SK-N-SH (cell line): ENCODE results near the gene GAGE1. TPM values are rescaled to one million over a fixed set of nuclear protein-coding genes. Genes with fewer than 3 reads are reported as not detected.

Experiments used
- CTCF ChIA-PET: fragments of 300-600, 350-600 bp; formaldehyde crosslinking; extraction: SDS; loops from one replicate; lab custom pipeline; 2021; lab: Yijun Ruan, JAX
- POLR2A ChIA-PET: fragments of 350-600 bp; sonication (Branson Sonifier 250); formaldehyde crosslinking; extraction: SDS; loops from one replicate; lab custom pipeline; 2020; ENCODE audit warnings: antibody characterized with exemption, inconsistent platforms; lab: Yijun Ruan, JAX
- DNase-seq: peaks from one replicate; pipeline ENCODE4 v3.0.0; 2012
- H2AFZ ChIP-seq: fragments of 200-600 bp; sonication (generic); 2 replicates; pipeline ENCODE4 v1.8.1; 2016; ENCODE audit warnings: antibody characterized with exemption, mild to moderate bottlenecking, low read depth
- H3F3A ChIP-seq: fragments of 200-600 bp; sonication (generic); replicated peaks from 2 replicates; pipeline ENCODE3; 2016; ENCODE audit warnings: antibody characterized with exemption, mild to moderate bottlenecking; ENCODE audit not compliant: insufficient read depth
- H3K27ac ChIP-seq, 2 experiments: fragments of 200-500 bp in 1 of 2; fragments of 200-600 bp in 1 of 2; sonication (Bioruptor generic) in 1 of 2; sonication (generic), shearing (Covaris generic) in 1 of 2; 2 replicates each; pipeline versions ENCODE4 v1.5.1 to v1.6.1; 2014 to 2016; ENCODE audit warnings: low read depth in 2 of 2, inconsistent platforms in 1 of 2, low read length in 1 of 2, mild to moderate bottlenecking in 1 of 2, mixed read lengths in 1 of 2
- H3K27me3 ChIP-seq: fragments of 200-600 bp; sonication (generic), shearing (Covaris generic); 2 replicates; pipeline ENCODE4 v1.6.1; 2016; ENCODE audit warnings: mixed run types; ENCODE audit not compliant: insufficient read depth
- H3K36me3 ChIP-seq, 2 experiments: fragments of 200-500 bp in 1 of 2; fragments of 200-600 bp in 1 of 2; sonication (Bioruptor generic) in 1 of 2; sonication (generic) in 1 of 2; replicated peaks in 1 of 2; 2 replicates each; pipeline versions ENCODE3 to v1.5.1; 2014 to 2016; ENCODE audit warnings: low read length in 1 of 2, mild to moderate bottlenecking in 1 of 2; ENCODE audit not compliant: insufficient read depth in 2 of 2, control insufficient read depth in 1 of 2
- H3K4me1 ChIP-seq, 2 experiments: fragments of 200-500 bp in 1 of 2; fragments of 200-600 bp in 1 of 2; sonication (Bioruptor generic) in 1 of 2; sonication (generic), shearing (Covaris generic) in 1 of 2; 2 replicates each; pipeline versions ENCODE4 v1.5.1 to v1.6.1; 2014 to 2016; ENCODE audit warnings: low read depth in 1 of 2, low read length in 1 of 2, mixed run types in 1 of 2; ENCODE audit not compliant: insufficient read depth in 2 of 2, control insufficient read depth in 1 of 2
- H3K4me2 ChIP-seq: fragments of 200-600 bp; sonication (generic), shearing (Covaris generic); 2 replicates; pipeline ENCODE4 v1.6.1; 2017; ENCODE audit warnings: mixed run types
- H3K4me3 ChIP-seq, 2 experiments: fragments of 200-500 bp in 1 of 2; fragments of 200-600 bp in 1 of 2; sonication (Bioruptor generic) in 1 of 2; sonication (generic), shearing (Covaris generic) in 1 of 2; 2 replicates each; pipeline versions ENCODE4 v1.5.1 to v1.8.1; 2014 to 2016; ENCODE audit warnings: low read depth in 2 of 2, inconsistent platforms in 1 of 2, low read length in 1 of 2, mild to moderate bottlenecking in 1 of 2, mixed read lengths in 1 of 2, moderate library complexity in 1 of 2
- H3K79me2 ChIP-seq: fragments of 200-600 bp; sonication (generic); 2 replicates; pipeline ENCODE4 v1.8.1; 2017; ENCODE audit warnings: mild to moderate bottlenecking; ENCODE audit not compliant: insufficient read depth
- H3K9ac ChIP-seq: fragments of 200-600 bp; sonication (generic); 2 replicates; pipeline ENCODE4 v1.6.1; 2017; ENCODE audit warnings: mixed run types
- H3K9me2 ChIP-seq: fragments of 200-600 bp; sonication (generic); 2 replicates; pipeline ENCODE4 v1.6.1; 2017; ENCODE audit warnings: mixed run types
- H3K9me3 ChIP-seq: fragments of 200-600 bp; sonication (generic); 2 replicates; pipeline ENCODE4 v1.6.1; 2017; ENCODE audit warnings: mixed run types, mild to moderate bottlenecking, moderate library complexity
- H4K20me1 ChIP-seq: fragments of 200-600 bp; sonication (generic); 2 replicates; pipeline ENCODE4 v1.6.1; 2017; ENCODE audit warnings: mild to moderate bottlenecking, mixed run types; ENCODE audit not compliant: insufficient read depth
- FOSL2 ChIP-seq: IDR thresholded peaks from 2 replicates; pipeline ENCODE4 v1.4.0; 2012; ENCODE audit warnings: low read depth, mild to moderate bottlenecking, moderate library complexity, borderline replicate concordance
- GATA2 ChIP-seq: sonication (generic); formaldehyde crosslinking; IDR thresholded peaks from 2 replicates; pipeline ENCODE4 v1.5.0; 2020; ENCODE audit warnings: mild to moderate bottlenecking, missing genetic modification reagents
- JUND ChIP-seq: IDR thresholded peaks from 2 replicates; pipeline ENCODE4 v1.4.0; 2012
- MEF2A ChIP-seq: IDR thresholded peaks from 2 replicates; pipeline ENCODE4 v1.4.0; 2012; ENCODE audit warnings: low read depth, borderline replicate concordance
- MXI1 ChIP-seq: IDR thresholded peaks from 2 replicates; pipeline ENCODE4 v1.6.1; 2012; ENCODE audit warnings: mild to moderate bottlenecking, low read depth, low read length, improper control_type of control experiment
- NFIC ChIP-seq: IDR thresholded peaks from 2 replicates; pipeline ENCODE4 v1.4.0; 2012; ENCODE audit warnings: borderline replicate concordance
- NRF1 ChIP-seq: IDR thresholded peaks from 2 replicates; pipeline ENCODE4 v1.6.1; 2012; ENCODE audit warnings: low read depth, mild to moderate bottlenecking, low read length
- RAD21 ChIP-seq: IDR thresholded peaks from 2 replicates; pipeline ENCODE4 v1.6.1; 2012; ENCODE audit warnings: mild to moderate bottlenecking, low read length
- RFX5 ChIP-seq: IDR thresholded peaks from 2 replicates; pipeline ENCODE4 v1.6.1; 2012; ENCODE audit warnings: mild to moderate bottlenecking, improper control_type of control experiment, low read length
- RXRA ChIP-seq: IDR thresholded peaks from 2 replicates; pipeline ENCODE4 v1.4.0; 2012; ENCODE audit warnings: low read depth, mild to moderate bottlenecking, borderline replicate concordance
- SIN3A ChIP-seq: IDR thresholded peaks from 2 replicates; pipeline ENCODE4 v1.6.1; 2012; ENCODE audit warnings: low read depth, mild to moderate bottlenecking, low read length, moderate library complexity, borderline replicate concordance
- SMC3 ChIP-seq: IDR thresholded peaks from 2 replicates; pipeline ENCODE4 v1.6.1; 2012; ENCODE audit warnings: low read depth, low read length, improper control_type of control experiment
- TAF1 ChIP-seq: IDR thresholded peaks from 2 replicates; pipeline ENCODE4 v1.6.1; 2012; ENCODE audit warnings: low read depth, mild to moderate bottlenecking, low read length, moderate library complexity, borderline replicate concordance
- TEAD4 ChIP-seq: IDR thresholded peaks from 2 replicates; pipeline ENCODE4 v1.4.0; 2012; ENCODE audit warnings: mild to moderate bottlenecking, borderline replicate concordance; ENCODE audit not compliant: insufficient read depth
- WGBS: methylation state at CpG from one replicate; pipeline ENCODE4 v1.1.6; 2017; ENCODE audit warnings: low lambda C conversion rate; 5-methylcytosine and 5-hydroxymethylcytosine counted together
- polyA plus RNA-seq, 3 experiments: library from polyadenylated mRNA; depleted of rRNA; stranded (reverse); fragments of >200 nt; gene quantifications; 2 replicates each; pipeline ENCODE4 v1.2.3, GENCODE V29; 2012
- TF ChIP-seq, protein P1 (sequence below): IDR thresholded peaks from 2 replicates; pipeline ENCODE4 v1.4.0; 2012; ENCODE audit warnings: low read depth, borderline replicate concordance
- TF ChIP-seq, protein P2 (sequence below): IDR thresholded peaks from 2 replicates; pipeline ENCODE4 v1.4.0; 2012; ENCODE audit warnings: low read depth
- TF ChIP-seq, protein P3 (sequence below): fragments of 150-350 bp; IDR thresholded peaks from 2 replicates; pipeline ENCODE4 v1.6.1; 2016; ENCODE audit warnings: mild to moderate bottlenecking, low read depth, low read length
- TF ChIP-seq, protein P4 (sequence below): fragments of 150-350 bp; IDR thresholded peaks from 2 replicates; pipeline ENCODE4 v1.6.1; 2017; ENCODE audit warnings: antibody characterized with exemption, low read length, low read depth, borderline replicate concordance
- TF ChIP-seq, protein P5 (sequence below): IDR thresholded peaks from 2 replicates; pipeline ENCODE4; 2012
- TF ChIP-seq, protein P6 (sequence below): fragments of 200-600 bp; sonication (generic); IDR thresholded peaks from 2 replicates; pipeline ENCODE4 v1.6.1; 2017; ENCODE audit warnings: antibody characterized with exemption, mild to moderate bottlenecking, moderate library complexity

GAGE1 gene
- polyA plus RNA-seq, 1 of the 3 experiments (the other 2 are of a cell fraction) = not detected

DNA sequence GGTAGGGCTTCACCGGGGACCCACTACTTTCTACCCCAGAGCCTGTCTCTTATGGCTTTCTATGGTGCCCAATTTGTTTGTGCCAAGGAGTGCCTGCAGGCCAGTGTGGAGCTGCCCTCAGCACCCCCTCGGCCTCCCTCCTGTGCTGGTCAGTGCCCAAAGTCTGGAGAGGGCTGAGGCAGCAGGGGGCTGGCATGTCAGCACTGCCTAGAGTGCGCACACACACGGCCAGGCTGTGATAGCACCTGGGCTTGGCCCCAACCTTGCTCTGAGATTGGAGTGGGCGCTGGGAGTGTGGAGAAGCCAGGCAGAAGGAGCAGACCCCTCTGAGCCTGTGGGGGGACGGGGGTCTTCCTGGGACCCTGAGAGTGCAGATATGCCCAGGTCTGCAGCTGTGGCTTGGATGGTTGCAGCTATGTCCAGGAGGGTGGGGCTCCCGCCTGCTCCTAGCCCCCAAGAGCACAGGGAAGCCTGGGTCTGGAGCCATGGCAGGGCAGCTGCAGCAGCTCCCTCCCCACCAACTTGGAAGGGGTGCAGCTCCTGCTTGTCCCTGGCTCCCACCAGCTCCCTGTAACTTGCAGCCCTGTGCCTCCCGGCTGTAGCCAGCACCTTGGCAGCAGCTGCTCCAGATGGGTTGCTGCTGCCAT is 46.3 kb downstream of the GAGE1 start:
- H3K4me3 ChIP-seq = no peak overlapping the region
- peaks cover 8% of the 10 kb centered on the region; the same call in 1 of the 2 replicates for H3K27me3 ChIP-seq
- 2% methylated on average over 8 of the region's 8 CpGs for WGBS
- H3K27ac ChIP-seq = no peak overlapping the region
- no peaks in the 10 kb centered on the region for H3K9me3 ChIP-seq
- H3K9ac ChIP-seq = no peak overlapping the region
- no peaks in the 10 kb centered on the region for H3K4me1 ChIP-seq
- ChIA-PET POLR2A (no interaction called here), CTCF (no interaction called here)
- no peaks in the 10 kb centered on the region for H3K9me2 ChIP-seq
- H3K36me3 ChIP-seq = no peaks in the 10 kb centered on the region
- DNase-seq = no peak
- H3K79me2 ChIP-seq = no peaks in the 10 kb centered on the region
- TF ChIP-seq RAD21 (no peak), TEAD4 (no peak), NRF1 (no peak), TAF1 (no peak), MXI1 (no peak), RXRA (no peak), RFX5 (no peak)
- TF ChIP-seq, protein P1, sequence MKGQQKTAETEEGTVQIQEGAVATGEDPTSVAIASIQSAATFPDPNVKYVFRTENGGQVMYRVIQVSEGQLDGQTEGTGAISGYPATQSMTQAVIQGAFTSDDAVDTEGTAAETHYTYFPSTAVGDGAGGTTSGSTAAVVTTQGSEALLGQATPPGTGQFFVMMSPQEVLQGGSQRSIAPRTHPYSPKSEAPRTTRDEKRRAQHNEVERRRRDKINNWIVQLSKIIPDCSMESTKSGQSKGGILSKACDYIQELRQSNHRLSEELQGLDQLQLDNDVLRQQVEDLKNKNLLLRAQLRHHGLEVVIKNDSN = no peak
- TF ChIP-seq, protein P2, sequence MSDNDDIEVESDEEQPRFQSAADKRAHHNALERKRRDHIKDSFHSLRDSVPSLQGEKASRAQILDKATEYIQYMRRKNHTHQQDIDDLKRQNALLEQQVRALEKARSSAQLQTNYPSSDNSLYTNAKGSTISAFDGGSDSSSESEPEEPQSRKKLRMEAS = no peak
- TF ChIP-seq, all 33 proteins: peak for 0
- no peaks in the 10 kb centered on the region for H3F3A ChIP-seq
- no peak overlapping the region for H3K4me2 ChIP-seq
- no peak overlapping the region for H2AFZ ChIP-seq
- no peaks in the 10 kb centered on the region for H4K20me1 ChIP-seq

DNA sequence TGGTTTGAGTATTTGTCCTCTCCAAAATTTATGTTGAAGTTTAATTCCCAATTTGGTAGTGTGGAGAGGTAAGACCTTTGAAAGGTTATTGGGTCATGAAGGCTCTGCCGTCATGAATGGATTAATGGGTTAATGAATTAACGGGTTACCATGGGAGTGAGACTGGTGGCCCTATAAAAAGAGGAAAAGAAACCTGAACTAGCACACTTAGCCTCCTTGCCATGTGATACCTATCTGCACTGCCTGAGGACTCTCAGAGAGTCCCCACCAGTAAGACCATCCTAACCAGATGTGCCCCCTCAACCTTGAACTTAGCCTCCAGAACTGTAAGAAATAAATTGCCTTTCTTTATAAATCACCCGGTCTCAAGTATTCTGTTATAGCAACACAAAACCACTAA is 57.7 kb downstream of the GAGE1 start:
- no peak for DNase-seq
- Histone ChIP-seq H3K4me2 (no peak overlapping the region), H3K9me3 (no peaks in the 10 kb centered on the region), H3K4me1 (no peaks in the 10 kb centered on the region), H3F3A (no peaks in the 10 kb centered on the region), H3K27ac (no peak overlapping the region), H3K79me2 (no peaks in the 10 kb centered on the region), H4K20me1 (no peaks in the 10 kb centered on the region), H3K9me2 (no peaks in the 10 kb centered on the region), H3K9ac (no peak overlapping the region), H3K27me3 (no peaks in the 10 kb centered on the region; the same call in 1 of the 2 replicates), H3K4me3 (no peak overlapping the region), H3K36me3 (no peaks in the 10 kb centered on the region), H2AFZ (no peak overlapping the region)
- ChIA-PET POLR2A (no interaction called here), CTCF (no interaction called here)
- 0% methylated on average over 3 of the region's 3 CpGs for WGBS
- TF ChIP-seq MXI1 (no peak), TEAD4 (no peak), FOSL2 (no peak), MEF2A (no peak), SMC3 (no peak), JUND (no peak), RFX5 (no peak), NFIC (no peak), SIN3A (no peak), GATA2 (no peak)
- TF ChIP-seq, protein P3, sequence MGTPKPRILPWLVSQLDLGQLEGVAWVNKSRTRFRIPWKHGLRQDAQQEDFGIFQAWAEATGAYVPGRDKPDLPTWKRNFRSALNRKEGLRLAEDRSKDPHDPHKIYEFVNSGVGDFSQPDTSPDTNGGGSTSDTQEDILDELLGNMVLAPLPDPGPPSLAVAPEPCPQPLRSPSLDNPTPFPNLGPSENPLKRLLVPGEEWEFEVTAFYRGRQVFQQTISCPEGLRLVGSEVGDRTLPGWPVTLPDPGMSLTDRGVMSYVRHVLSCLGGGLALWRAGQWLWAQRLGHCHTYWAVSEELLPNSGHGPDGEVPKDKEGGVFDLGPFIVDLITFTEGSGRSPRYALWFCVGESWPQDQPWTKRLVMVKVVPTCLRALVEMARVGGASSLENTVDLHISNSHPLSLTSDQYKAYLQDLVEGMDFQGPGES = no peak
- TF ChIP-seq, protein P4, sequence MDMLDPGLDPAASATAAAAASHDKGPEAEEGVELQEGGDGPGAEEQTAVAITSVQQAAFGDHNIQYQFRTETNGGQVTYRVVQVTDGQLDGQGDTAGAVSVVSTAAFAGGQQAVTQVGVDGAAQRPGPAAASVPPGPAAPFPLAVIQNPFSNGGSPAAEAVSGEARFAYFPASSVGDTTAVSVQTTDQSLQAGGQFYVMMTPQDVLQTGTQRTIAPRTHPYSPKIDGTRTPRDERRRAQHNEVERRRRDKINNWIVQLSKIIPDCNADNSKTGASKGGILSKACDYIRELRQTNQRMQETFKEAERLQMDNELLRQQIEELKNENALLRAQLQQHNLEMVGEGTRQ = no peak
- TF ChIP-seq, protein P5, sequence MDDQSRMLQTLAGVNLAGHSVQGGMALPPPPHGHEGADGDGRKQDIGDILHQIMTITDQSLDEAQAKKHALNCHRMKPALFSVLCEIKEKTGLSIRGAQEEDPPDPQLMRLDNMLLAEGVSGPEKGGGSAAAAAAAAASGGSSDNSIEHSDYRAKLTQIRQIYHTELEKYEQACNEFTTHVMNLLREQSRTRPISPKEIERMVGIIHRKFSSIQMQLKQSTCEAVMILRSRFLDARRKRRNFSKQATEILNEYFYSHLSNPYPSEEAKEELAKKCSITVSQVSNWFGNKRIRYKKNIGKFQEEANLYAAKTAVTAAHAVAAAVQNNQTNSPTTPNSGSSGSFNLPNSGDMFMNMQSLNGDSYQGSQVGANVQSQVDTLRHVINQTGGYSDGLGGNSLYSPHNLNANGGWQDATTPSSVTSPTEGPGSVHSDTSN = no peak
- TF ChIP-seq, protein P6, sequence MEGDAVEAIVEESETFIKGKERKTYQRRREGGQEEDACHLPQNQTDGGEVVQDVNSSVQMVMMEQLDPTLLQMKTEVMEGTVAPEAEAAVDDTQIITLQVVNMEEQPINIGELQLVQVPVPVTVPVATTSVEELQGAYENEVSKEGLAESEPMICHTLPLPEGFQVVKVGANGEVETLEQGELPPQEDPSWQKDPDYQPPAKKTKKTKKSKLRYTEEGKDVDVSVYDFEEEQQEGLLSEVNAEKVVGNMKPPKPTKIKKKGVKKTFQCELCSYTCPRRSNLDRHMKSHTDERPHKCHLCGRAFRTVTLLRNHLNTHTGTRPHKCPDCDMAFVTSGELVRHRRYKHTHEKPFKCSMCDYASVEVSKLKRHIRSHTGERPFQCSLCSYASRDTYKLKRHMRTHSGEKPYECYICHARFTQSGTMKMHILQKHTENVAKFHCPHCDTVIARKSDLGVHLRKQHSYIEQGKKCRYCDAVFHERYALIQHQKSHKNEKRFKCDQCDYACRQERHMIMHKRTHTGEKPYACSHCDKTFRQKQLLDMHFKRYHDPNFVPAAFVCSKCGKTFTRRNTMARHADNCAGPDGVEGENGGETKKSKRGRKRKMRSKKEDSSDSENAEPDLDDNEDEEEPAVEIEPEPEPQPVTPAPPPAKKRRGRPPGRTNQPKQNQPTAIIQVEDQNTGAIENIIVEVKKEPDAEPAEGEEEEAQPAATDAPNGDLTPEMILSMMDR = no peak
- TF ChIP-seq, protein P1 = no peak
